ENCODE data around the gene RBX1.
"Not testable (repeated sequence)": the region's sequence is repeated elsewhere in the genome, so short reads cannot be mapped to it uniquely, and the experiment has no call there.

The RBX1 gene

DNA sequence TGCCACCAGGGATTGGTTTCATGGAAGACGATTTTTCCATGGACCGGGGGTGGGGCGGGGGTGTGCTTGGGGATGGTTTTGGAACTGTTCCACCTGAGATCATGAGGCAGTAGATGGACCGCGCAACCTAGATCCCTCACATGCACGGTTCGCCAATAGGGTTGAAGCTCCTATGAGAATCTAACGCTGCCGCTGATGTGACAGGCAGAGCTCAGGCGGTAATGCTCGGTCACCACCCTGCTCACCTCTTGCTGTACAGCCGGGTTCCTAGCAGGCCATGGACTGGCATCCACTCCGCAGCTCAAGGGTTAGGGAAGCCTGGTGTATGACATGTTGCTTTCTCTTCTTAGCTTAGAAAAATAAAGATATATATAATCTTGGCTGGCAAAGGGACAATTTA, 22.0 kb downstream of the RBX1 start:
- no peak for DNase-seq

GRCh38 chr22:40975366-40975765, 24.2 kb downstream of the RBX1 start:
- no peak for DNase-seq

GRCh38 chr22:40976866-40977700, 25.9 kb downstream of the RBX1 start:
- no peak for DNase-seq

DNA sequence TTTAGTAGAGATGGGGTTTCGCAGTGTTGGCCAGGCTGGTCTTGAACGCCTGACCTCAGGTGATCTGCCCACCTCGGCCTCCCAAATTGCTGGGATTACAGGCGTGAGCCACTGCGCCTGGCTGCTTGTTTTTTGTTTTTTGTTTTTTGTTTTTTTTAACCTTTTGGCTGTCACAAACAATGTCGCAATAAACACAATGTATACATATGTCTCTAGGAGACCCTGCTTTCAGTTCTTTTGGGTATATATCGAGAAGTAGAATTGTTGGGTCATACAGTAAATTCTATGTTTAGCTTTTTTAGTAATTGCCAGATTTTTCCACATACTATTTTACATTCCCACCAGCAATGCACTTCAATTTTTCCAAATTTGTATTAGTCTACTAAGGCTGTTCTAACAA, 28.0 kb downstream of the RBX1 start:
- DNase-seq: no peak

GRCh38 chr22:40979871-40980270, 28.7 kb downstream of the RBX1 start:
- DNase-seq: no peak

GRCh38 chr22:40982482-40983385, 31.6 kb downstream of the RBX1 start:
- no peak for DNase-seq

DNA sequence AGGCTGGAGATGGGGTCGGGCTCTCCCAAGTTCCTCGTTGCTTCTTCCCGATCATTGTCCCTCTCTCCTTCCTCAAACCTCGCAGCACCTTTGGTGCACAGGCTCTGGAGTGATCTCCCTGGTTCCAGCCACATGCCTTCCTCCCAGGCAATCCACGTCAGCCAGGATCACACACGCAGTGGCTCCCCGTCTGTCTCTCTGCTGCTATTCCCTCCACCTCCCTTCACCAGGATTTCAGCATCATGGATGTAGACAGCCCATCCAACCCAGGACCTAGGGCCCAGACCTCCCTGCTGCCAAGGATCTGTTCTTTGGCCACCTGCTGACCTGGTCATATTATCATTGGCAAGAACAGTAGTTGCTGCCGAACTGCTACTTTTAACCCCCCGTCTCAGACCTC, 40.1 kb downstream of the RBX1 start:
- DNase-seq: no peak

DNA sequence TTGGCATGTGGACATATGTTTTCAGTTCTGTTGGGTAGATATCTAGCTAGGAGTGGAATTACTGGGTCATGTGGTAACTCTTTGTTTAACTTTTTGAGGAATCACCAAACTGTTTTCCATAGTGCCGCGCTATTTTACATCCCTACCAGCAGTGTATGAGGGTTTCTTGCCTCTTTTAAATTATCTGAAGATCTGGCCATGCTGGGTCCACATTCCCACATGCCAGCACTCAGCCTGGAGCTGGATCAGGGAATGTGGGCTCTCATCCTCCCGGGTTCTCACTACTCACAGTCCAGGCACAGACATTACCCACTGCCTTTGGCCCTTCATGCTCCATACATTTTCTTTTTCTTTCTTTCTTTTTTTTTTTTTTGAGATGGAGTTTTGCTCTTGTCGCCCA, 44.6 kb downstream of the RBX1 start:
- no peak for DNase-seq

GRCh38 chr22:40997520-40997919, 46.3 kb downstream of the RBX1 start:
- no peak for DNase-seq

DNA sequence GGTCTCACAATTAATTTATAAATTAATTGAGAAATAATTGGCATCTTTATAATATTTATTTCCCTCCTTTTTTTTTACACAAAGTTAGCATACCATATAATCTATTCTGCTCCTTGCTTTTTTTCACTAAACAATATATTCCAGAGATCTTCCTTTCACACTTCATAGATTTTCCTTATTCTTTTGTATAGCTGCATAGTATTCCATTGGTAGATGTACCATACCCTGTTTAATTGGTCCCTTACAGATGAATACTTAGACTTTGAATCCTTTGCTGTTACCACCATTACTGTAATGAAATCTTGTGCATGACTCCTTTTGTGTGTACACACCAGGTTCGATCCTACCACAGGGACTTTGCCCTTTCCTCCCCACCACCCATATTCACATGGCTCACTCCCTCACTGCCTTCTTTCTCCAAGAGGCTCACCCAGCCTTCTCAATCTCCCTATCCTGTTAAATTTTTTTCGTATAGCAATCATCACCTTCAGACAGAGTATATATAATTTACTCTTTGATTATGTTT, 48.9 kb downstream of the RBX1 start:
- DNase-seq: no peak

DNA sequence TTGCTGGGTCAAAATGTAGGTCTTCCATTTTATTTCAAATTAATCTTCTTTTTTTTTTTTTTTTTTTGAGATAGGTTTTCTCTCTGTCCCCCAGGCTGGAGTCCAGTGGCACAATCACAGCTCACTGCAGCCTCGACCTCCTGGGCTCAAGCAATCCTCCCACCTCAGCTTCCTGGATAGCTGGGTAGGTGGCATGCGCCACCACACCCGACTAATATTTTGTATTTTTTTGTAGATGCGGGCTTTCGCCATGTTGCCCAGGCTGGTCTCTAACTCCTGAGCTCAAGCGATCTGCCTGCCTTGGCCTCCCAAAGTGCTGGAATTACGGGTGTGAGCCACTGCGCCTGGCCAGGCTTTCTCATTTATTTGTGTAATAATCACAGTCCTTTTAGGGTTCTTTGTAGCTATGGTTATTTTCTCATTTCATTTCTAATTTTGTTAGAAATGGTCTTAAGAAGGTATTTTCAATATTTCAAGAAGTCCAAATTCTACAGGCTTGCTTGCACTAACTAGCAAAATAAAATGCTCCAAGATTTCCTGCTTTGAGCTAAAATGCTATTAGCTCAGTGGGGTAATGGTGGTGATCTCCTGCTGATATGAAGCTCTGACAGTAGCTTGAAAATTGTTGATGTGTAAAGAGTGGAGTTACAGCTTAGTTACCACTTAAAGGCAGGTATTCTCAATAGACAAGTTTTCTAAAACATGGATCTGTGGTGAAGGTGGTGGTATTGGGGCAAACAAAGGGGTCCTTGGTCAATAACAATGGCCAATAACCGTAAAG, 50.0 kb downstream of the RBX1 start:
- no peak for DNase-seq

DNA sequence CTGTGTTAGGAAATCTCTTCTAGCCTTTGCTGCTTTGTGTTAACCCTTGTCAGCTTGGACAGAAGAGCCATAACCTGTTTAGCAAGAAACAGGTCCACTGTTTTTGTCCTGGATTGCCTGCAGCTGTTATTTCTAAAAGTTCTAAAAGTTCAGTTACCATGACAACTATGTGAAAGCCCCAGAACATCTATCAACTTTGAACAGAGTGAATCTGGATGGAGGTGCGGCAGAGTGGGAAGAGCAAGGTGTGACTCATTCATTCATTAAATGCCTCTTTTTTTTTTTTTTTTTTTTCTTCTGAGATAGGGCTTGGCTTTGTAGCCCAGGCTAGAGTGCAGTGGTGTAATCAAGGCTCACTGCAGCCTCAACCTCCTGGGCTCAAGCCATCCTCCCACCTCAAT, 50.5 kb downstream of the RBX1 start:
- DNase-seq: no peak

DNA sequence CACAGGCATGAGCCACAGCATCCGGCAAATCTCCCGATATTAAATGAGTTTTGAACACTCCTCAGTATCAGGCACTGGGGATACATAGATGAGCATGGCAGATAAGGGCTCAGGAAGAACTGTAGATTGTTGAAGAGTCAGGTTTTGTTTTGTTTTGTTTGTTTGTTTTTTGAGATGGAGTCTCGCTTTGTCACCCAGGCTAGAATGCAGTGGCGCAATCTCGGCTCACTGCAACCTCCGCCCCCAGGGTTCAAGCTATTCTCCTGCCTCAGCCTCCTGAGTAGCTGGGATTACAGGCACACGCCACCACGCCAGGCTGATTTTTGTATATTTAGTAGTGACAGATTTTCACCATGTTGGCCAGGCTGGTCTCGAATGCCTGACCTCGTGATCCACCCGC, 51.2 kb downstream of the RBX1 start:
- DNase-seq: not testable (repeated sequence)

DNA sequence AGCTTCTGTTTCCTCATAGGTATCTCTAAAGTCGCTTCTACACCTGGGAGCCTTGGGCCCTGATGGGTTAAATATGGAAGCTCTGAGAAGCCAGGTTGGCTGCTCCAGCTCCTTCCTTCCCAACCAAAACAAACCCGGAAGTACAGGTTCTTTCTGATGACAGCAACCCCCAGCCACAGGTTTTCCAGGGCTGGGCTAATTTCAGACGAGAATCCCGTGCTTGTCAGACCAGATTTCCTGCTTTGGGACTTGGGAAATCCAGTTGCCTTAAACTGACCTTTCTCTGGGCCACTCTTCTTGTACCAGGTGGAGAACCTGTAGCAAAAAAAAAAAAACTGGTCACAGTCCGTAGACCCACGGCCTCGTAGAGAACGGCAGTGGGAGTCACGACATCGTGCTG, 51.9 kb downstream of the RBX1 start:
- DNase-seq: no peak

DNA sequence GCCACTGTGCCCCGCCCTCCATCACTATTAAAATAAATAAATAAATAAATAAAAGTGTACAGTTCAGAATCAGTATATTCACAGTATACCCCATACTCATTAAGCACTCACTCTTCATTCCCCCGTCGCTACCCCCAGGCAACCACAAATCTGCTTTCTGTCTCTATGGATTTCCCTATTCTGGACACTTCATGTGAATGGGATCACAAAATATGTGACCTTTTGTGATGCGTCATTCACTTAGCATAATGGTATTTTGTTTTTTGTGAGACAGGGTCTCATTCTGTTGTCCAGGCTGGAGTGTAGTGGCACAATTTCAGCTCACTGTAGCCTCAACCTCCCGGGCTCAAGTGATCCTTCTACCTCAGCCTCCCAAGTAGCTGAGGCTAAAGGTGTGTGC, 52.8 kb downstream of the RBX1 start:
- DNase-seq: no peak

DNA sequence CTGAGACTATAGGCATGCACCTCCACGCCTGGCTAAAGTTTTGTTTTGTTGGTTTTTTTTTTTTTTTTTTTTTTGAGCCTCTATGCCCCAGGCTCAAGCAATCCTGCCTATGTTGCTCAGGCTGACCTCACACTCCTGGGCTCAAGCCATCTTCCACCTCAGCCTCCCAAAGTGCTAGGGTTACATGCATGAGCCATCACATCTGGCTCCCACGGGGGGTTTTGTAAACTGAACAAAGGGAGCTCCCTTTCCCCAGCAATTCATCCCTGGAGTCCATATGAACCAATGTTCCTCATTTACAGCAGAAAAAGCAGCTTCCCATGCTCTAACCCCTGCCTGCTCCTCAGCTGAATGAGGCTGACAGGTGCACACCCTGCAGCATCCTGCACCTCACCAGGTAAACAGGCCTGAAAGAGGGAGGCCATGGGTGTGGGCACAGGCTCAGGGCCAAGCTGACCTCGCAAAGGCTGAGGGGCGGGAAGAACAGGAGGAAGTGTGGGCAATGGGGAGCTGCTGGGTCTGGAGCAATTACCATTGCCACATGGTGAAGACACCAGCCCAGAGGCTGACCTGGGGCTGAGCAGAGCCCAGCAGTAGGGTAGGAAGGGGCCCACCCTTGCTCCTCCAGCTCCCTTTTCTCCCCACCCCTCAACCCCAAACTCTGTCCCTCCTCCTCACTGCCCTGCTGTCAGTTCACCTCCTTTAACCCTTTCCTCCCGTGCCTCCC, 58.2 kb downstream of the RBX1 start:
- no peak for DNase-seq

GRCh38 chr22:41015003-41015402, 63.8 kb downstream of the RBX1 start:
- DNase-seq: no peak

DNA sequence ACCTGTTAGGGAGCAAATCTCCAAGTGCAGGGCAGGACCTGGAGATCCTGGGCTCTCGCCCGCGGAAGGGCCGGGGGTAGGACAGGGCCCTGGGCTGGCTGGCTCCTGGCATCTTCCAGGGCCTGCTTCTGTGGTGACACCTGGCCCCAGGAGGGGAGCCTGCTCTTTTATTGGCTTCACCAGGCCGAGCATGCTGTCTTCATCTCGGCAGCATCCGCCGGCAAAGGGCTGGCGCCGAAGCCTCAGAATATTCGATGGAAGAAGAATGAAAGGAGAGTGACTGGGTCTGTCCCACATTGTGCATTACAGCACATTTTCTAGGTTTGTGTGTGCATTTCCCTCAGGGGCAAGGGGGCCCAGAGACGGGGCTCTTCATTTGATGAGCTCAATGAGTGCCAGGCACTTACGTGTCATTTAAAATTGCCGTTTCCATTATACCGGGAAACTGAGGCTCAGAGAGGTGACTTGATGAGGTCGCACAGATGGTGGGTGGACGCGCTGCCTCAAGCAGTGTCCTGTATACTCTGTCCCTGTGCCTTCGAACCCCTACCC, 70.0 kb downstream of the RBX1 start:
- no peak for DNase-seq

- no peak for DNase-seq
These were observed 70.7 kb downstream of the RBX1 start for GRCh38 chr22:41021613-41022454.

DNA sequence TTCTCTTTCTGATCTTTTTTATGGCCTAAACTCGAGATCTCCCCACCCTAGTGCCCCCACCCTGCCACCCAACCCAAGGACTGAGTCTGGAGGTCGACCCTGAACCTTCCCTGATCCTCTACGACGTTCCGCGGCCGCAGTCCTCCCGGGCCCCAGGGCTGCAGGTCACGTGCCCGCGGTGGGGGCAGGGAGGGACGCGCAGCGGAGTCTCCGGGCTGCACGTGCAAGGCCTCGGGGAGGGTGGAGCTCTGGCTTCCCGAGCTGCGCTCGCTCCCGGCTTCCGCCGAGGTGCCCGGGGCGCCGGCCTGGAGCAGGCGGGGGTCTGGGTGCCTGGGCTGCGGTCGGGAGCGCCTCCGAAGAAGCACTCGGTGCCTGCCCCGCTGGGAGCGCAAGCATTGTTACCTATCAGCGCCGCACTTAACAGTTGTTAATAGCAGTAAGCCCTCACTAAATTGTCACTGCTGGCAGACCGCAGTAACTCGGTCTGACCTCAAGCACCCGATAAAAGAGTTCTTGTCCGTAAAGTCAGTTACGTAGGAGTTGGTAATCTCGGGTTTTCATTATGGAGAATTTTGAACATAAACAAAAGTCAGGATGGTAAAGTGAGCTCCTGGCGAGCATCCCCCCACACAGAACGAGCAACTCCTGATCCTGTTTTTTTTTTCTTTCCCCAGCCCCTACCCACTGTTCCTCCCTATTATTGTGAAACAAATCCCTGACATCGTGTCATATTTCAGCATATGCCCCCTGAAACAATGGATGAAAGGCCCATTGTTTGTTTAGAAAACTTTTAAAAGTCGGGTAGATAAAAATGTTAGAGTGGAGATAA, 71.5 kb downstream of the RBX1 start:
- peak; percentile 16 for DNase-seq

Data from NCI-H1417 treated with DMSO at 0.1 percent for 48 hours (cell line).